SU-DHL-6 (cell line): ENCODE measurements around the gene GRIA3.

ENCODE experiments used
- H2AFZ ChIP-seq: fragments of 200-600 bp; sonication (generic); 2 replicates; pipeline ENCODE4 v1.6.1; 2014; ENCODE audit warnings: low read depth, mild to moderate bottlenecking, moderate library complexity, mixed read lengths, antibody characterized with exemption, low read length; ENCODE audit not compliant: severe bottlenecking
- H3F3A ChIP-seq: fragments of 200-600 bp; shearing (Covaris generic); 2 replicates; pipeline ENCODE4 v1.6.0; 2016; ENCODE audit warnings: antibody characterized with exemption, mild to moderate bottlenecking; ENCODE audit not compliant: insufficient read depth
- H3K27ac ChIP-seq: fragments of 200-600 bp; sonication (generic); 2 replicates; pipeline ENCODE4 v1.5.1; 2016; ENCODE audit warnings: low read depth, mild to moderate bottlenecking, low read length, moderate library complexity, mixed read lengths
- H3K27me3 ChIP-seq: fragments of 200-600 bp; sonication (generic), shearing (Covaris generic); 2 replicates; pipeline ENCODE4 v1.6.0; 2014; ENCODE audit warnings: mild to moderate bottlenecking, low read length
- H3K36me3 ChIP-seq: fragments of 200-600 bp; sonication (generic); 2 replicates; pipeline ENCODE4 v1.6.1; 2014; ENCODE audit warnings: mild to moderate bottlenecking, low read length, mixed read lengths
- H3K4me2 ChIP-seq: fragments of 300-600, 200-600 bp; shearing (Covaris generic), sonication (generic); 2 replicates; pipeline ENCODE4 v1.6.0; 2014; ENCODE audit warnings: low read length, low read depth, mild to moderate bottlenecking; ENCODE audit not compliant: poor library complexity, severe bottlenecking
- H3K4me3 ChIP-seq: fragments of 200-600 bp; sonication (generic); 2 replicates; pipeline ENCODE4 v1.5.1; 2014; ENCODE audit warnings: antibody characterized with exemption, low read length, mild to moderate bottlenecking, mixed read lengths; ENCODE audit not compliant: insufficient read depth, poor library complexity, severe bottlenecking
- H3K79me2 ChIP-seq: fragments of 200-600 bp; sonication (generic); 2 replicates; pipeline ENCODE4 v1.6.1; 2014; ENCODE audit warnings: mild to moderate bottlenecking, low read length, moderate library complexity; ENCODE audit not compliant: insufficient read depth
- H3K9ac ChIP-seq: fragments of 200-600 bp; sonication (generic); 2 replicates; pipeline ENCODE4 v1.7.0; 2014; ENCODE audit warnings: mild to moderate bottlenecking, low read length
- H3K9me2 ChIP-seq: fragments of 200-600 bp; sonication (generic); replicated peaks from 2 replicates; pipeline ENCODE4 v1.6.1; 2014; ENCODE audit warnings: low read length; ENCODE audit not compliant: insufficient read depth
- H3K9me3 ChIP-seq: fragments of 200-600 bp; sonication (generic); 2 replicates; pipeline ENCODE4 v1.6.1; 2014; ENCODE audit warnings: low read length, mixed read lengths; ENCODE audit not compliant: insufficient read depth
- H4K20me1 ChIP-seq: fragments of 200-600 bp; sonication (generic); 2 replicates; pipeline ENCODE4 v1.6.1; 2014; ENCODE audit warnings: low read depth, mild to moderate bottlenecking, antibody characterized with exemption, low read length, moderate library complexity, mixed read lengths
- EZH2phosphoT487 ChIP-seq: fragments of 200-600 bp; sonication (generic), shearing (Covaris generic); conservative IDR thresholded peaks from 2 replicates; pipeline ENCODE4 v1.6.1; 2018; ENCODE audit warnings: mild to moderate bottlenecking, antibody characterized with exemption, low read length, moderate library complexity, mixed read lengths
- TF ChIP-seq, protein P1 (sequence below): fragments of 200-600 bp; sonication (generic); IDR thresholded peaks from one replicate; pipeline ENCODE4 v1.5.1; 2017; ENCODE audit warnings: antibody characterized with exemption, mild to moderate bottlenecking, low read length, moderate library complexity; ENCODE audit not compliant: insufficient read depth, poor library complexity, severe bottlenecking

GRIA3 gene

DNA sequence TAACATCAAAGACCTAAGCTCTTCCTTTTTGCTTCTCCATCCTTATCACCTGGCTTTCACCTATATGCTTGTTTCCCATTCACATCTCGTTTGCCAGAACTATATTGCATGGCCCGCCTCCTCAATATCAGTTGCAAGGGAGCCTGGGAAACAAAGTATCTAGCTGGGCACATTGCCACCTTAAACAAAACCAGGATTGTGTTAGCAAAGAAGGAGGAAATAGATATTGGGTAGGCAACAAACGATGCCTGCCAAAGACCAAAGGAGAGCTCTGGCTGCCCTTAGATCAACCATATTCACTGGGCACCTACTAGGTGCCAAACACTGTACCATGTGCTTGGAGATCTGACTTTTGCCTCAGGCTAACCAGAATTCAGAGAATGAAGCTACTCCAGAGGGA lies 107.5 kb downstream of the GRIA3 start:
- no peaks in the 10 kb centered on the region for H3K9me2 ChIP-seq
- TF ChIP-seq, protein P1, sequence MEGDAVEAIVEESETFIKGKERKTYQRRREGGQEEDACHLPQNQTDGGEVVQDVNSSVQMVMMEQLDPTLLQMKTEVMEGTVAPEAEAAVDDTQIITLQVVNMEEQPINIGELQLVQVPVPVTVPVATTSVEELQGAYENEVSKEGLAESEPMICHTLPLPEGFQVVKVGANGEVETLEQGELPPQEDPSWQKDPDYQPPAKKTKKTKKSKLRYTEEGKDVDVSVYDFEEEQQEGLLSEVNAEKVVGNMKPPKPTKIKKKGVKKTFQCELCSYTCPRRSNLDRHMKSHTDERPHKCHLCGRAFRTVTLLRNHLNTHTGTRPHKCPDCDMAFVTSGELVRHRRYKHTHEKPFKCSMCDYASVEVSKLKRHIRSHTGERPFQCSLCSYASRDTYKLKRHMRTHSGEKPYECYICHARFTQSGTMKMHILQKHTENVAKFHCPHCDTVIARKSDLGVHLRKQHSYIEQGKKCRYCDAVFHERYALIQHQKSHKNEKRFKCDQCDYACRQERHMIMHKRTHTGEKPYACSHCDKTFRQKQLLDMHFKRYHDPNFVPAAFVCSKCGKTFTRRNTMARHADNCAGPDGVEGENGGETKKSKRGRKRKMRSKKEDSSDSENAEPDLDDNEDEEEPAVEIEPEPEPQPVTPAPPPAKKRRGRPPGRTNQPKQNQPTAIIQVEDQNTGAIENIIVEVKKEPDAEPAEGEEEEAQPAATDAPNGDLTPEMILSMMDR, result no peak
- no peak for TF ChIP-seq EZH2phosphoT487

DNA sequence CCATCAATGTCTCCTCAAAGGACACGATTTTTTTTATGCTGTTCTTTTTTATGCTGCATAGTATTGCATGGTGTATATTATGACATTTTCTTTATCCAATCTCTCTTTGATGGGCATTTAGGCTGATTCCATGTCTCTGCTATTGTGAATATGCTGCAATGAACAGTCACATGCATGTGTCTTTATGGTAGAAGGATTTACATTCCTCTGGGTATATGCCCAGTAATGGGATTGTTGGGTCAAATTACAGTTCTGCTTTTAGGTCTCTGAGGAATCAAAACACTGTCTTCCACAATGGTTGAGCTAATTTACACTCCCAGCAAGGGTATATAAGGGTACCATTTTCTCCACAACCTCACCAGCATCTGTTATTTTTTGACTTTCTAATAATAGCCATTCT lies 113.9 kb downstream of the GRIA3 start:
- H3K36me3 ChIP-seq, result no peaks in the 10 kb centered on the region
- H3K9ac ChIP-seq, result no peak overlapping the region
- TF ChIP-seq, protein P1, result no peak
- TF ChIP-seq EZH2phosphoT487, result no peak
- H3K27ac ChIP-seq, result no peak overlapping the region
- H3K9me3 ChIP-seq, result no peaks in the 10 kb centered on the region
- H3F3A ChIP-seq, result no peaks in the 10 kb centered on the region
- H4K20me1 ChIP-seq, result no peaks in the 10 kb centered on the region
- H3K9me2 ChIP-seq, result no peaks in the 10 kb centered on the region
- no peak overlapping the region for H2AFZ ChIP-seq
- H3K4me2 ChIP-seq, result no peak overlapping the region
- H3K79me2 ChIP-seq, result no peaks in the 10 kb centered on the region
- no peak overlapping the region for H3K4me3 ChIP-seq
- H3K27me3 ChIP-seq, result no peaks in the 10 kb centered on the region

More for the DNA sequence above, 107.5 kb downstream of the GRIA3 start:
- Histone ChIP-seq H3K4me3 (no peak overlapping the region), H2AFZ (no peak overlapping the region), H3K36me3 (no peaks in the 10 kb centered on the region), H4K20me1 (no peaks in the 10 kb centered on the region), H3K9me3 (no peaks in the 10 kb centered on the region), H3F3A (no peaks in the 10 kb centered on the region), H3K79me2 (no peaks in the 10 kb centered on the region), H3K27ac (no peak overlapping the region), H3K9ac (no peak overlapping the region), H3K27me3 (no peaks in the 10 kb centered on the region), H3K4me2 (no peak overlapping the region)

DNA sequence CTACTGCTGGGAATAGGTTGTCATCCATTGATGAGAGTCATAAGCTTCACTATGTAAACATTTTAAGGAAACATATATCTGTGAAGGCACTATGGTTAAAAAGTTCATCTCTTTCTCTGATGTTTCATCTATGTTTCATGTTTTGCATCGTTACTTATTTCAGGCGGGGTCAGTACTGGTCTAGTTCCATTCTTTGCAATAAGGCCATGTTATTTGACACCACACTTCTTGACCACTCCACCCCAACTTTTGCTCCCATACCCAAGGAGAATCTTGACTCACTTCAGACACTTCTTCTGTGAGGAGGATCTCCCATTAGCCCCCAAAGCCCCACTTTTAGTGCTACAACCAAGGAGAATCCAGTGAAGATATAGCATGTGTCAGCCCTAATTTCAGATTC lies 119.4 kb downstream of the GRIA3 start:
- Histone ChIP-seq H3K36me3 (no peaks in the 10 kb centered on the region), H2AFZ (no peak overlapping the region), H3K27ac (no peak overlapping the region)

More for the DNA sequence above, 119.4 kb downstream of the GRIA3 start:
- no peaks in the 10 kb centered on the region for H3K79me2 ChIP-seq
- no peaks in the 10 kb centered on the region for H3F3A ChIP-seq
- TF ChIP-seq, protein P1, result no peak
- no peak for TF ChIP-seq EZH2phosphoT487
- H3K4me2 ChIP-seq, result no peak overlapping the region
- H3K27me3 ChIP-seq, result no peaks in the 10 kb centered on the region
- H3K9me3 ChIP-seq, result no peaks in the 10 kb centered on the region
- no peak overlapping the region for H3K9ac ChIP-seq
- no peaks in the 10 kb centered on the region for H3K9me2 ChIP-seq
- no peak overlapping the region for H3K4me3 ChIP-seq
- no peaks in the 10 kb centered on the region for H4K20me1 ChIP-seq
